Fibroblast of gingiva (primary cell): ENCODE measurements around the gene BGN.

Experiments used
- DNase-seq: peaks from one replicate; pipeline ENCODE4 v3.0.0-alpha.2; 2011; ENCODE audit warnings: low read depth

Gene BGN

DNA sequence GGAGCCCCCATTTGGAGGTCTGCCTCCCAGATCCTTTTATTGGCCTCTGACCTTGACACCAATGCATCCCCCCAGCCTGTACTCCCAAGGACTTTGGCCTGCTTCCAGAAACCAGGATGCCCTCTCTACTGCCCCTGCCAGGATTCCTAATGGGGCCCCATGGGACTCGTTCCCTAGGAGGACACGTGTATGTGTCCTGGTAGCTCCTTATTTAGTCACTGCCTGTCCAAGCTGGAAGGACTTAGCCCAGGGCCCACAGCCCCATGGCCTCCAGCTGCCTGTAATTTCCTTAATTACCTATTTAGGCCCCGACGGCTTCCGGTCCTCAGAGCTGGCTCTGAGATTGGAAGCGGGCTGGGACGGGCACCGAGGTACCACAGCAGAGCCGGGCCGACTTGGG is 32.0 kb downstream of the BGN start:
- no peak for DNase-seq

- no peak for DNase-seq
These were observed 32.4 kb downstream of the BGN start for GRCh38 chrX:153527208-153527607.

DNA sequence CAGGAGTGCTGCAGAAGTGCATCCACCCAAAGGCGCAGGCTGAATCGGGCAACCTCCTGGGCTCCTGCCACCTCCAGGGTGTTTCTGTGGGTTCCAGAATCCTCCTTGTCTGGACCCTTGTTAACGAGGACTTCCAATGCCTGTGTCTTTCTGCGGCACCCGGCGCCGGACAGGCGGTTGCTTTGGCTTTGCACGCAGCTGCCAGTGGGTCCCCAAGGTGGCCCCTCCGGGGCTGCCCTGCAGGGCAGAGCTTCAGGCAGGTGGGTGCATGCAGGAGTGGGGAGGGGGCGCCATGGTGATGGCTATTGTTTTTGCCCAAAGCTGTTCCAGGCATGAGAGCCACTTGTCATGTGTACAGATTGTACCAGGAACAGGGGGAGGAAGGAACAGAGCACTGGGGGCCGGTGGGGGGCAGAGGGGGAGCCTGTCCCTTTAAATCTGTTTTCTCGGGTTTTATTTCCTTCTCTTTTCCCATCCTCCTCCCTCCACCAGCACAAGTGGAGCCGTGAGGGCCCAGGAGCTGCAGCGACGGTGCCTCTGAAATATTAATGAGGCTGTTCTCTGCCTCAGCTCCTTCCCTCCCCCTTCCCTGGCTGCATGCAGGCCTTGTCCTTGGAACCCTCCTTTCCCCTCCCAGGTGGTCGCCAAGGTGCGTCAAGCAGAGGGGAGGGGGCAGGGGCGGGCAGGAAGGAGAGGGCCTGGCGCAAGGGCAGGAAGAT is 35.8 kb downstream of the BGN start:
- no peak for DNase-seq

DNA sequence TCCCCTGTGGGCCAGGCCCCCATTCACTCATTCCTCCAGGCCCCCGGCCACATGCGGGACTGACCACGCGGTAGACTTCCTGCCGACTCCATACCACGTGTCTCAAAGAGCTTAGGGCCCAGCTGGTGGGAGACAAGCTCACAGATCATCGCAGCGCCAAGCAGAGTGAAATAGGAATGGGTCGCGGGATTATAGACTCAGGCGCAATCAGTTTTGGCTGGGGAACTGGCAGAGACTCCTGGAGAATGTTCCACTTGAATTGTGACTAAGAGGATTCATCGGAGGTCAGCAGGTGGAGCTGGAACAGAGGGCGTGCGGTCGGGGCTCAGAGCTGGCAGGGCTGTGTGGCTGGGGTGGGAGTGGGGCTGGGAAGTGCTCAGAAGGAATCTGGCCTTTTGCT is 38.3 kb downstream of the BGN start:
- DNase-seq = no peak

- no peak for DNase-seq
These were observed 42.3 kb downstream of the BGN start for GRCh38 chrX:153537080-153537479.

- DNase-seq = no peak
These were observed 42.9 kb downstream of the BGN start for GRCh38 chrX:153537526-153538295.

GRCh38 chrX:153538424-153538823 is 43.6 kb downstream of the BGN start:
- DNase-seq = no peak

- DNase-seq = peak; percentile 37
These were observed 44.6 kb downstream of the BGN start for GRCh38 chrX:153539171-153539978.

DNA sequence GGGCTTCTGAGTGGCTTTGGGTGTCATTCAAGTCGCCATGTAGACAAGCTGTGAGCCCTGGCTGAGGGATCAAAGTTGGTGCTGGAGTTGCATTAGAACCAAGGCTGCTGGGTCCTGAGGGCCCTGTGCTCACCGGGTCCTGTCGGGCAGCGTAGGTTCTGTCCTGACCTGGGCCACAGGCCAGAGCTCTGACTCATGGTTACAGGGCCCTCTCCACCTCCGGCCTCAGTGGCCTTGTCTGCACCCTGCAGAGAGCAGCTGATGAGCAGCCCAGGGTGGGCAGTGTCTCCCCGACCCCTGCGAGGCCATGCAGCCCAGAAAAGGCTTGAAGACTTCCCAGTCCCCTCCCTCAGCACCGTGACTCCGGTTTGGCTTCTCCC is 45.2 kb downstream of the BGN start:
- DNase-seq = no peak

GRCh38 chrX:153544727-153545126 is 49.9 kb downstream of the BGN start:
- DNase-seq = no peak

- no peak for DNase-seq
These were observed 51.6 kb downstream of the BGN start for GRCh38 chrX:153546386-153546785.

GRCh38 chrX:153547195-153547594 is 52.4 kb downstream of the BGN start:
- DNase-seq = no peak

- DNase-seq = no peak
These were observed 54.5 kb downstream of the BGN start for GRCh38 chrX:153549231-153549630.

- DNase-seq = no peak
These were observed 55.0 kb downstream of the BGN start for GRCh38 chrX:153549807-153550206.

- DNase-seq = peak; percentile 1
These were observed 56.4 kb downstream of the BGN start for GRCh38 chrX:153551135-153551534.

DNA sequence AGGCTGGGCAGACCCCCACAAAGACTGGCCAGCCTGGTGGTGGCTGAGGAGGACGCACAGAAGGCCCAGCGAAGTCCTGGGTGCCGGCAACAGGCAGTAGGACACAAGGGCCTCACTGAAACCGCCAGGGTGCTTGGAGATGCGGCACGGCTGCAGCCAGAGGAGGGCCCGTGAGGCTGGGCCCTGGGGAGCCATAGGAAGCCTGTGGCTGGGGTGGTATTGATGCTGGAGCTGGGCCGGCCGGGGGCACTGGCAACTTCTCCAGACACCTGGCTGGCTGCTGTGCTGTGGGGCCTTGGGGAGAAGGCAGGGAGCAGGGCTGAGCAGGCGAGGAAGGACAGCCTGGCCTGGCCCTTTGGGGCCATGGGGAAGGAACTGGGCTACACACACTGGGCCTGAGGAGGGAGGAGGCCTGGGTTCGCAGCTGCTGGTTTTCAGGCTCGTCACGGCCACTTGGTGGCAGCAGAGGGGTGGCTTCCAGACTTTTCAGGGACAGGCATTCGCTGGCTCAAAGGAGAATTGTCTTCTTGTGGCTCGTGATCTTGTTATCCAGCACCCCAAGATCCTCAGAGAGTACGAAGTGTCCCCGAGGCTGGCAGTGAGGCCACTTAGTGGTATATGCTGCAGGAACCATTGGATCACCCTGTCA is 59.9 kb downstream of the BGN start:
- DNase-seq = peak; percentile 16

GRCh38 chrX:153556767-153557166 is 62.0 kb downstream of the BGN start:
- DNase-seq = no peak

GRCh38 chrX:153557618-153558355 is 63.0 kb downstream of the BGN start:
- no peak for DNase-seq
